ENCODE data around the gene N4BP3.

DNA sequence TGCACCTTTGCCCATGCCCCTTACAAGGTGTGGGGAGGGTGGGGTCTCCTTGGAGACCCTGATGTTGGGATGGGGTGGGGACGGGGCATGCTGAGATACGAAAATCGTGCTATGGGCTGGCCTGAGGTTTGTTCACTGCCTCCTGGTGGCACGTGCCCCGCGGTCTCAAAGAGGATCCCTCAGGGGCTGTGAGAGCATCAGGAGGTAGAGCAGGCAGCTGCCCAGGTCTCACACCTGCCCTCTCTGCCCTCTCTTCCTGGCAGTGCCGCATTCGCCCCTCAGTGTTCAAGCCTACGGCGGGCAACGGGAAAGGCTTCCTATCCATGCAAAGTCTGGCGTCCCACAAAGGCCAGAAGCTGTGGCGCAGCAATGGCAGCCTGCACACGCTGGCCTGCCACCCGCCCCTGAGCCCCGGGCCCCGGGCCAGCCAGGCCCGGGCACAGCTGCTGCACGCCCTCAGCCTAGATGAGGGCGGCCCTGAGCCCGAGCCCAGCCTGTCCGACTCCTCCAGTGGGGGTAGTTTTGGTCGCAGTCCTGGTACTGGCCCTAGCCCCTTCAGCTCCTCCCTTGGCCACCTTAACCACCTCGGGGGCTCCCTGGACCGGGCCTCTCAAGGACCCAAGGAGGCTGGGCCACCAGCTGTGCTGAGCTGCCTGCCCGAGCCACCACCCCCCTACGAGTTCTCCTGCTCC is 6.7 kb downstream of the N4BP3 start:
- TF ChIP-seq, protein P1, sequence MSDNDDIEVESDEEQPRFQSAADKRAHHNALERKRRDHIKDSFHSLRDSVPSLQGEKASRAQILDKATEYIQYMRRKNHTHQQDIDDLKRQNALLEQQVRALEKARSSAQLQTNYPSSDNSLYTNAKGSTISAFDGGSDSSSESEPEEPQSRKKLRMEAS (IDR thresholded peaks at IDR 0.05; ENCODE audit: low read depth, low read length), result no peak
- TF ChIP-seq POLR2A (IDR thresholded peaks at IDR 0.05; ENCODE audit: extremely low read depth, insufficient read length) (no peak), MYC (IDR thresholded peaks at IDR 0.05; ENCODE audit: low read depth, low read length) (no peak)
- TF ChIP-seq, protein P2, sequence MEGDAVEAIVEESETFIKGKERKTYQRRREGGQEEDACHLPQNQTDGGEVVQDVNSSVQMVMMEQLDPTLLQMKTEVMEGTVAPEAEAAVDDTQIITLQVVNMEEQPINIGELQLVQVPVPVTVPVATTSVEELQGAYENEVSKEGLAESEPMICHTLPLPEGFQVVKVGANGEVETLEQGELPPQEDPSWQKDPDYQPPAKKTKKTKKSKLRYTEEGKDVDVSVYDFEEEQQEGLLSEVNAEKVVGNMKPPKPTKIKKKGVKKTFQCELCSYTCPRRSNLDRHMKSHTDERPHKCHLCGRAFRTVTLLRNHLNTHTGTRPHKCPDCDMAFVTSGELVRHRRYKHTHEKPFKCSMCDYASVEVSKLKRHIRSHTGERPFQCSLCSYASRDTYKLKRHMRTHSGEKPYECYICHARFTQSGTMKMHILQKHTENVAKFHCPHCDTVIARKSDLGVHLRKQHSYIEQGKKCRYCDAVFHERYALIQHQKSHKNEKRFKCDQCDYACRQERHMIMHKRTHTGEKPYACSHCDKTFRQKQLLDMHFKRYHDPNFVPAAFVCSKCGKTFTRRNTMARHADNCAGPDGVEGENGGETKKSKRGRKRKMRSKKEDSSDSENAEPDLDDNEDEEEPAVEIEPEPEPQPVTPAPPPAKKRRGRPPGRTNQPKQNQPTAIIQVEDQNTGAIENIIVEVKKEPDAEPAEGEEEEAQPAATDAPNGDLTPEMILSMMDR (IDR thresholded peaks at IDR 0.05; ENCODE audit: low read depth, low read length), result no peak

All from NB4 (cell line).